Retinal pigment epithelial cell (primary cell): ENCODE results near the gene SHCBP1.
"Not testable (repeated sequence)": the region's sequence is repeated elsewhere in the genome, so short reads cannot be mapped to it uniquely, and the experiment has no call there.

Source experiments
- DNase-seq: peaks from one replicate; pipeline ENCODE4 v3.0.0-alpha.2; 2010; ENCODE audit warnings: low read depth
- H3K4me3 ChIP-seq: 2 replicates; pipeline ENCODE4 v1.5.1; 2011; ENCODE audit warnings: mild to moderate bottlenecking, low read length, control low read depth, moderate library complexity
- TF ChIP-seq, protein P1 (sequence below): conservative IDR thresholded peaks from 2 replicates; pipeline ENCODE4 v1.5.1; 2011; ENCODE audit warnings: low read depth, low read length, control low read depth, inconsistent platforms

The SHCBP1 gene

DNA sequence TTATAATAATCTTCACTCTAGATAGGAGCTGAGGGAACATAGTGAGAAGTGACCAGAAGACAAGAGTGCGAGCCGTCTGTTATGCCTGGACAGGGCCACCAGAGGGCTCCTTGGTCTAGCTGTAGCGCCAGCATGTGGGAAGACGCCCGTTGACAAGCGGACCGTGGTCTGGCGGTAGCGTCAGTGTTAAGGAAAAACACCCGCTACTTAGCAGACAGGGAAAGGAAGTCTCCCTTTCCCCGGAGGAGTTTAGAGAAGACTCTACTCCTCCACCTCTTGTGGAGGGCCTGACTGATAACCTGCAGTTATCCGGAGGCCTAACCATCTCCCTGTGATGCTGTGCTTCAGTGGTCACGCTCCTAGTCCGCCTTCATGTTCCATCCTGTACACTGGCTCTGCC lies 66.7 kb downstream of the SHCBP1 start:
- H3K4me3 ChIP-seq: not testable (repeated sequence)
- TF ChIP-seq, protein P1, sequence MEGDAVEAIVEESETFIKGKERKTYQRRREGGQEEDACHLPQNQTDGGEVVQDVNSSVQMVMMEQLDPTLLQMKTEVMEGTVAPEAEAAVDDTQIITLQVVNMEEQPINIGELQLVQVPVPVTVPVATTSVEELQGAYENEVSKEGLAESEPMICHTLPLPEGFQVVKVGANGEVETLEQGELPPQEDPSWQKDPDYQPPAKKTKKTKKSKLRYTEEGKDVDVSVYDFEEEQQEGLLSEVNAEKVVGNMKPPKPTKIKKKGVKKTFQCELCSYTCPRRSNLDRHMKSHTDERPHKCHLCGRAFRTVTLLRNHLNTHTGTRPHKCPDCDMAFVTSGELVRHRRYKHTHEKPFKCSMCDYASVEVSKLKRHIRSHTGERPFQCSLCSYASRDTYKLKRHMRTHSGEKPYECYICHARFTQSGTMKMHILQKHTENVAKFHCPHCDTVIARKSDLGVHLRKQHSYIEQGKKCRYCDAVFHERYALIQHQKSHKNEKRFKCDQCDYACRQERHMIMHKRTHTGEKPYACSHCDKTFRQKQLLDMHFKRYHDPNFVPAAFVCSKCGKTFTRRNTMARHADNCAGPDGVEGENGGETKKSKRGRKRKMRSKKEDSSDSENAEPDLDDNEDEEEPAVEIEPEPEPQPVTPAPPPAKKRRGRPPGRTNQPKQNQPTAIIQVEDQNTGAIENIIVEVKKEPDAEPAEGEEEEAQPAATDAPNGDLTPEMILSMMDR: peak; percentile 95
- DNase-seq: peak; percentile 18

GRCh38 chr16:46549477-46549876 lies 71.7 kb downstream of the SHCBP1 start:
- DNase-seq: no peak
- H3K4me3 ChIP-seq: no peak overlapping the region
- TF ChIP-seq, protein P1: no peak
